Thoracic aorta (tissue), 2 donors: Measurements from ENCODE around the gene DYNLL1. TPM values are rescaled to one million over a fixed set of nuclear protein-coding genes. Genes with fewer than 3 reads are reported as not detected.

ENCODE experiments used
- ATAC-seq: fragments of 150-250 bp; one replicate; pipeline ENCODE4 v1.8.0; 2017; ENCODE audit warnings: low read depth; ENCODE audit not compliant: insufficient number of reproducible peaks, low FRiP score
- DNase-seq: peaks from one replicate; pipeline ENCODE4 v3.0.0-alpha.2; 2020; ENCODE audit warnings: low spot score
- H3K27ac ChIP-seq, 2 donors: fragments of 200-600 bp; sonication (generic); 1 replicate in 1 of 2; 2 replicates in 1 of 2; pipeline ENCODE4 v1.5.1; 2016; ENCODE audit warnings: mild to moderate bottlenecking in 2 of 2, moderate library complexity in 2 of 2
- H3K27me3 ChIP-seq: fragments of 200-600 bp; sonication (generic); replicated peaks from 2 replicates; pipeline ENCODE4 v1.6.0; 2016; ENCODE audit warnings: mild to moderate bottlenecking; ENCODE audit not compliant: insufficient read depth
- H3K36me3 ChIP-seq: fragments of 200-600 bp; sonication (generic); one replicate; pipeline ENCODE4 v1.5.1; 2016
- H3K4me1 ChIP-seq, 2 donors: fragments of 200-600 bp; sonication (generic); 1 replicate in 1 of 2; 2 replicates in 1 of 2; pipeline versions ENCODE4 v1.5.1 to v1.6.0; 2016; ENCODE audit warnings: low read depth in 2 of 2, mild to moderate bottlenecking in 1 of 2; ENCODE audit not compliant: control insufficient read depth in 1 of 2
- H3K4me3 ChIP-seq: fragments of 200-600 bp; sonication (generic); 2 replicates; pipeline ENCODE4 v1.5.1; 2016; ENCODE audit warnings: mild to moderate bottlenecking
- H3K9me3 ChIP-seq: fragments of 200-600 bp; sonication (generic); 2 replicates; pipeline ENCODE4 v1.5.1; 2016
- total RNA-seq, 2 donors: library from RNA; depleted of rRNA; stranded (reverse); fragments of >200 nt; gene quantifications; one replicate each; pipeline versions ENCODE4 v1.1.0 to v1.2.3, GENCODE V29; 2016
- TF ChIP-seq, protein P1 (sequence below): fragments of 200-600 bp; sonication (generic); IDR thresholded peaks from one replicate; pipeline ENCODE4 v1.5.1; 2019; ENCODE audit warnings: antibody characterized with exemption

The DYNLL1 gene
- total RNA-seq, 2 donors from 2014 or later, result 167 to 199 TPM

DNA sequence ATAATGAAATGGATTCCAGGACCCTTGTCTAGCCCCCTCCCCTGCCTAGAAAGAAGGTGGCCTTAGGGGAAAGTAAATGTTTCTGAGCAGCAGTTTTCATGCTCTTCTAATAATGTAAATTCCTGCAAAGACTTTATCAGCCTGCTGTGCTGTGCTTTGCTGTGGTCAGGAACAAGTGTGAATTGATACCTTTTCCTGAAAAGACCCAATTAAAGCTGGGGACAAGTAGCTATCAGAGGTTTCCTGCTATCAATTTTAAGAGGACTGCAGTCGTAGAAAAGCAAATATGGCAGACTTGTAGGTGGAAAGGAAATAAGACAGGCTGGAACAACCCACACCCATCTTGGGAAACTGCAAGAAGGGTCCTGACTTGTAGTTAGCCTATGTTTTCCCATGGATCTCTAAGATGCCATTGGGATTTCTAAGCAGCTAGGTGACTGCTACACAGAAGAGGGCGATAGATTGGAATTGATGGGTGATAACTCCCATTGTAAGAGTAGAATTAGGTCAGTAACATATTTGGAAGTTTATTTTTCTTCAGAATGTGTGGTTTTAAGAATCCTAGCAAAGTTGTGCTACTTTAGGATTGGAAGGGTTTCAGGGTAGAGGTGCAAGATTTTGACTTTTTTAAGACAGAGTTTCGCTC lies 3.1 kb downstream of the DYNLL1 start:
- ATAC-seq, result no peak
- Histone ChIP-seq H3K36me3 (peaks cover 12% of the 10 kb centered on the region), H3K27me3 (no peaks in the 10 kb centered on the region), H3K9me3 (no peaks in the 10 kb centered on the region), H3K27ac (no peak overlapping the region), H3K4me3 (no peak overlapping the region), H3K4me1 (peaks cover 6 to 30% of the 10 kb centered on the region in 2 donors)
- TF ChIP-seq, protein P1, sequence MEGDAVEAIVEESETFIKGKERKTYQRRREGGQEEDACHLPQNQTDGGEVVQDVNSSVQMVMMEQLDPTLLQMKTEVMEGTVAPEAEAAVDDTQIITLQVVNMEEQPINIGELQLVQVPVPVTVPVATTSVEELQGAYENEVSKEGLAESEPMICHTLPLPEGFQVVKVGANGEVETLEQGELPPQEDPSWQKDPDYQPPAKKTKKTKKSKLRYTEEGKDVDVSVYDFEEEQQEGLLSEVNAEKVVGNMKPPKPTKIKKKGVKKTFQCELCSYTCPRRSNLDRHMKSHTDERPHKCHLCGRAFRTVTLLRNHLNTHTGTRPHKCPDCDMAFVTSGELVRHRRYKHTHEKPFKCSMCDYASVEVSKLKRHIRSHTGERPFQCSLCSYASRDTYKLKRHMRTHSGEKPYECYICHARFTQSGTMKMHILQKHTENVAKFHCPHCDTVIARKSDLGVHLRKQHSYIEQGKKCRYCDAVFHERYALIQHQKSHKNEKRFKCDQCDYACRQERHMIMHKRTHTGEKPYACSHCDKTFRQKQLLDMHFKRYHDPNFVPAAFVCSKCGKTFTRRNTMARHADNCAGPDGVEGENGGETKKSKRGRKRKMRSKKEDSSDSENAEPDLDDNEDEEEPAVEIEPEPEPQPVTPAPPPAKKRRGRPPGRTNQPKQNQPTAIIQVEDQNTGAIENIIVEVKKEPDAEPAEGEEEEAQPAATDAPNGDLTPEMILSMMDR, result no peak
- DNase-seq, result no peak

GRCh38 chr12:120500581-120500980 lies 4.7 kb downstream of the DYNLL1 start:
- Histone ChIP-seq H3K9me3 (no peaks in the 10 kb centered on the region), H3K27ac (no peak overlapping the region), H3K27me3 (no peaks in the 10 kb centered on the region), H3K4me1 (peaks cover 6 to 20% of the 10 kb centered on the region in 2 donors), H3K36me3 (peaks cover 18% of the 10 kb centered on the region), H3K4me3 (no peak overlapping the region)
- DNase-seq (no peak), ATAC-seq (no peak)
- TF ChIP-seq, protein P1, result no peak

DNA sequence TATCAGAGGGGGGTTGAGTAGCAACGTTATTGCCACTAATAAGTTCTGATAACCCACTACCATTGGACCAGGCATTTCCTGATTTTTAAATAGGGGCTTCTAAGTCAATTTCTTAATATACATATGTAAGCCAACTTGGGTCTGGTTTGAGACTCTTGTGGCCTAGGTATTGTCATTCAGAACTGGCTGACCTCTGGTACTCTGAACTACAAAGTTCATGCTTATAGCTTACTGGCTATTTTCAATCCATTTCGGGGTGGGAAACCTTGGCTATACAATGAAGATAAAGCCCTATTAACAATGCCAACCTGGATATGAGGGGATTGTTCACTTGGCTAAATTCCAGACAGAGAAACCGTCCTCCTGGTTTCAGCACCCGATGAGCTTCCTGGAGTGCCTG lies 8.7 kb downstream of the DYNLL1 start:
- no peak overlapping the region for H3K4me3 ChIP-seq
- H3K27me3 ChIP-seq, result no peaks in the 10 kb centered on the region
- H3K27ac ChIP-seq, result no peak overlapping the region
- H3K36me3 ChIP-seq, result peaks cover 27% of the 10 kb centered on the region
- H3K4me1 ChIP-seq, result no peaks in the 10 kb centered on the region
- ATAC-seq (no peak), DNase-seq (no peak)
- TF ChIP-seq, protein P1, result no peak
- no peaks in the 10 kb centered on the region for H3K9me3 ChIP-seq

GRCh38 chr12:120508537-120508936 lies 12.6 kb downstream of the DYNLL1 start:
- DNase-seq, result no peak
- Histone ChIP-seq H3K36me3 (peaks cover 24% of the 10 kb centered on the region), H3K9me3 (no peaks in the 10 kb centered on the region), H3K4me1 (no peaks in the 10 kb centered on the region), H3K27ac (no peak overlapping the region), H3K27me3 (no peaks in the 10 kb centered on the region), H3K4me3 (no peak overlapping the region)
- TF ChIP-seq, protein P1, result no peak
- ATAC-seq, result no peak

GRCh38 chr12:120514002-120514401 lies 18.1 kb downstream of the DYNLL1 start:
- no peak for DNase-seq
- Histone ChIP-seq H3K27me3 (no peaks in the 10 kb centered on the region), H3K4me1 (no peaks in the 10 kb centered on the region), H3K36me3 (peaks cover 19% of the 10 kb centered on the region), H3K9me3 (no peaks in the 10 kb centered on the region), H3K4me3 (no peak overlapping the region), H3K27ac (no peak overlapping the region)
- ATAC-seq, result no peak
- TF ChIP-seq, protein P1, result no peak
